H1 (cell line): ENCODE results near the gene IFNA17. TPM values are rescaled to one million over a fixed set of nuclear protein-coding genes. Genes with fewer than 3 reads are reported as not detected.

Experiments
- CTCF ChIA-PET: fragments of 300-600 bp; sonication (Branson Sonifier 250); formaldehyde crosslinking; loops from one replicate; lab custom pipeline; 2021; ENCODE audit not compliant: partially characterized antibody; lab: Charles Lee
- POLR2A ChIA-PET: fragments of 300-600 bp; sonication (Branson Sonifier 250); formaldehyde crosslinking; loops from one replicate; lab custom pipeline; 2021; ENCODE audit warnings: inconsistent platforms; ENCODE audit not compliant: partially characterized antibody; lab: Charles Lee
- DNase-seq, 2 experiments: peaks; one replicate each; pipeline versions ENCODE4 v3.0.0 to v3.0.0-alpha.2; 2010 to 2022; ENCODE audit warnings: low spot score in 2 of 2, low read depth in 1 of 2, mixed read lengths in 1 of 2
- FAIRE-seq: peaks from 2 replicates; lab custom pipeline; 2011; peaks lifted over from hg19 to GRCh38; lab: Jason Lieb, UNC
- H2AFZ ChIP-seq: 2 replicates; pipeline ENCODE4 v1.8.1; 2012; ENCODE audit warnings: low read length, inconsistent platforms
- H2AK5ac ChIP-seq: 2 replicates; pipeline ENCODE4 v1.6.1; 2013; ENCODE audit warnings: low read depth, low read length
- H2BK120ac ChIP-seq: replicated peaks from 2 replicates; pipeline ENCODE3; 2013; ENCODE audit warnings: low read depth, low read length, inconsistent platforms
- H2BK12ac ChIP-seq: 2 replicates; pipeline ENCODE4 v1.6.1; 2013; ENCODE audit warnings: low read depth, low read length
- H2BK15ac ChIP-seq: 2 replicates; pipeline ENCODE4 v1.6.1; 2013; ENCODE audit warnings: low read length
- H2BK20ac ChIP-seq: 2 replicates; pipeline ENCODE4 v1.6.1; 2013; ENCODE audit warnings: low read length
- H2BK5ac ChIP-seq: 2 replicates; pipeline ENCODE4 v1.6.1; 2013; ENCODE audit warnings: low read depth, low read length
- H3K14ac ChIP-seq: 2 replicates; pipeline ENCODE4 v1.6.1; 2013; ENCODE audit warnings: inconsistent platforms; ENCODE audit not compliant: insufficient read length
- H3K18ac ChIP-seq: 2 replicates; pipeline ENCODE4 v1.6.1; 2013; ENCODE audit warnings: low read length; ENCODE audit errors: extremely low read depth
- H3K23ac ChIP-seq: 2 replicates; pipeline ENCODE4 v1.6.1; 2013; ENCODE audit warnings: inconsistent platforms; ENCODE audit not compliant: insufficient read length
- H3K23me2 ChIP-seq: 2 replicates; pipeline ENCODE4 v1.6.1; 2013; ENCODE audit warnings: low read depth, low read length
- H3K27ac ChIP-seq: 2 replicates; pipeline ENCODE4 v1.6.1; 2011; ENCODE audit warnings: low read depth, low read length, inconsistent platforms
- H3K27me3 ChIP-seq, 4 experiments: replicated peaks in 1 of 4; 1 replicate in 1 of 4; 2 replicates in 3 of 4; pipeline versions ENCODE4 v1.6.1 to v1.8.1; 2011 to 2013; ENCODE audit warnings: low read length in 3 of 4, mild to moderate bottlenecking in 3 of 4, inconsistent platforms in 2 of 4, mixed read lengths in 2 of 4, moderate library complexity in 1 of 4; ENCODE audit not compliant: control insufficient read depth in 3 of 4, insufficient read depth in 3 of 4; ENCODE audit errors: extremely low read depth in 1 of 4
- H3K36me3 ChIP-seq, 4 experiments: 2 replicates each; pipeline versions ENCODE4 v1.6.1 to v1.8.1; 2011 to 2013; ENCODE audit warnings: mild to moderate bottlenecking in 4 of 4, low read length in 3 of 4, moderate library complexity in 2 of 4, control low read depth in 1 of 4, inconsistent platforms in 1 of 4; ENCODE audit not compliant: insufficient read depth in 4 of 4, control insufficient read depth in 2 of 4
- H3K4ac ChIP-seq: replicated peaks from 2 replicates; pipeline ENCODE3; 2013; ENCODE audit warnings: low read length, low read depth, mixed read lengths, inconsistent platforms; ENCODE audit not compliant: insufficient read length
- H3K4me1 ChIP-seq, 4 experiments: replicated peaks in 1 of 4; 1 replicate in 1 of 4; 2 replicates in 3 of 4; pipeline versions ENCODE4 v1.6.1 to v1.8.1; 2011 to 2013; ENCODE audit warnings: low read length in 3 of 4, inconsistent platforms in 2 of 4, mixed read lengths in 1 of 4; ENCODE audit not compliant: insufficient read depth in 4 of 4, control insufficient read depth in 3 of 4
- H3K4me2 ChIP-seq, 2 experiments: 2 replicates each; pipeline versions ENCODE4 v1.6.1 to v1.8.1; 2011 to 2013; ENCODE audit warnings: low read depth in 2 of 2, low read length in 2 of 2, control low read depth in 1 of 2, inconsistent platforms in 1 of 2, mild to moderate bottlenecking in 1 of 2; ENCODE audit not compliant: insufficient read depth in 1 of 2
- H3K4me3 ChIP-seq, 4 experiments: fragments of 200-600, 300-600 bp in 1 of 4; sonication (generic), shearing (Covaris generic), sonication (Bioruptor Twin) in 1 of 4; 2 replicates each; pipeline versions ENCODE4 v1.5.1 to v1.8.1; 2011 to 2016; ENCODE audit warnings: low read length in 4 of 4, low read depth in 3 of 4, control low read depth in 2 of 4, inconsistent platforms in 2 of 4, mild to moderate bottlenecking in 2 of 4, mixed read lengths in 1 of 4, moderate library complexity in 1 of 4; ENCODE audit not compliant: insufficient read depth in 2 of 4; ENCODE audit errors: extremely low read depth in 1 of 4
- H3K56ac ChIP-seq: replicated peaks from 2 replicates; pipeline ENCODE3; 2013; ENCODE audit warnings: low read depth, mild to moderate bottlenecking, mixed read lengths, low read length, inconsistent platforms; ENCODE audit not compliant: insufficient read length
- H3K79me1 ChIP-seq: 2 replicates; pipeline ENCODE4 v1.6.1; 2013; ENCODE audit warnings: low read depth, low read length, control low read depth
- H3K79me2 ChIP-seq, 2 experiments: 2 replicates each; pipeline versions ENCODE4 v1.6.1 to v1.8.1; 2012 to 2013; ENCODE audit warnings: low read length in 2 of 2, mild to moderate bottlenecking in 2 of 2, inconsistent platforms in 1 of 2; ENCODE audit not compliant: insufficient read depth in 2 of 2, control insufficient read depth in 1 of 2
- H3K9ac ChIP-seq, 4 experiments: replicated peaks in 1 of 4; 1 replicate in 1 of 4; 2 replicates in 3 of 4; pipeline versions ENCODE4 v1.6.1 to v1.8.1; 2011 to 2013; ENCODE audit warnings: low read depth in 3 of 4, low read length in 3 of 4, control low read depth in 2 of 4, mild to moderate bottlenecking in 2 of 4, moderate library complexity in 2 of 4, inconsistent platforms in 1 of 4; ENCODE audit errors: extremely low read depth in 1 of 4
- H3K9me3 ChIP-seq, 2 experiments: 2 replicates each; pipeline versions ENCODE4 v1.6.1 to v1.8.1; 2012 to 2013; ENCODE audit warnings: mild to moderate bottlenecking in 2 of 2, moderate library complexity in 2 of 2, control low read depth in 1 of 2, inconsistent platforms in 1 of 2, low read depth in 1 of 2, low read length in 1 of 2, mixed read lengths in 1 of 2; ENCODE audit not compliant: insufficient read depth in 2 of 2
- H4K20me1 ChIP-seq, 2 experiments: replicated peaks in 1 of 2; 2 replicates each; pipeline versions ENCODE3 to v1.8.1; 2011 to 2013; ENCODE audit warnings: inconsistent platforms in 2 of 2, low read length in 2 of 2, mild to moderate bottlenecking in 1 of 2; ENCODE audit not compliant: insufficient read depth in 2 of 2, control insufficient read depth in 1 of 2
- H4K5ac ChIP-seq: 2 replicates; pipeline ENCODE4 v1.6.1; 2013; ENCODE audit warnings: low read length, low read depth, mixed read lengths, inconsistent platforms; ENCODE audit not compliant: insufficient read length
- H4K8ac ChIP-seq: 2 replicates; pipeline ENCODE4 v1.8.0; 2013; ENCODE audit warnings: mild to moderate bottlenecking, moderate library complexity, low read length, inconsistent platforms; ENCODE audit not compliant: insufficient read depth; ENCODE audit errors: extremely low read depth
- H4K91ac ChIP-seq: replicated peaks from 2 replicates; pipeline ENCODE3; 2013; ENCODE audit warnings: low read length, mixed read lengths, inconsistent platforms; ENCODE audit not compliant: insufficient read length
- CHD1 ChIP-seq: IDR thresholded peaks from 2 replicates; pipeline ENCODE4 v1.6.1; 2012; ENCODE audit warnings: low read depth, low read length, improper control_type of control experiment
- E2F6 ChIP-seq: IDR thresholded peaks from 2 replicates; pipeline ENCODE4 v1.6.1; 2012; ENCODE audit warnings: inconsistent platforms
- EP300 ChIP-seq, 2 experiments: IDR thresholded peaks; 1 replicate in 1 of 2; 2 replicates in 1 of 2; pipeline ENCODE4 v1.6.1; 2011 to 2012; ENCODE audit warnings: low read depth in 2 of 2, low read length in 2 of 2, mild to moderate bottlenecking in 2 of 2, borderline replicate concordance in 1 of 2, inconsistent platforms in 1 of 2, moderate library complexity in 1 of 2
- GABPA ChIP-seq: IDR thresholded peaks from 2 replicates; pipeline ENCODE4 v1.6.1; 2011; ENCODE audit warnings: mild to moderate bottlenecking, low read length, moderate library complexity, borderline replicate concordance; ENCODE audit not compliant: insufficient read depth
- GTF2F1 ChIP-seq: IDR thresholded peaks from 2 replicates; pipeline ENCODE4 v1.6.1; 2012; ENCODE audit warnings: low read depth, low read length, improper control_type of control experiment, borderline replicate concordance
- HDAC2 ChIP-seq, 2 experiments: fragments of 300-600 bp in 1 of 2; sonication (generic) in 1 of 2; IDR thresholded peaks; 2 replicates each; pipeline ENCODE4 v1.6.1; 2011 to 2012; ENCODE audit warnings: low read depth in 2 of 2, low read length in 2 of 2, mild to moderate bottlenecking in 2 of 2, moderate library complexity in 2 of 2, borderline replicate concordance in 1 of 2, inconsistent platforms in 1 of 2
- PHF8 ChIP-seq: fragments of 200-600 bp; sonication (generic); conservative IDR thresholded peaks from 2 replicates; pipeline ENCODE4 v1.7.1; 2012; ENCODE audit warnings: low read depth, mild to moderate bottlenecking, inconsistent platforms, low read length, moderate library complexity
- RFX5 ChIP-seq: IDR thresholded peaks from 2 replicates; pipeline ENCODE4 v1.6.1; 2011; ENCODE audit warnings: low read depth, low read length, improper control_type of control experiment, borderline replicate concordance
- SAP30 ChIP-seq: fragments of 300-600 bp; sonication (generic); IDR thresholded peaks from 2 replicates; pipeline ENCODE4 v1.7.1; 2012; ENCODE audit warnings: low read length, moderate library complexity, mild to moderate bottlenecking, inconsistent platforms; ENCODE audit not compliant: insufficient read depth, insufficient replicate concordance
- SP1 ChIP-seq: IDR thresholded peaks from 2 replicates; pipeline ENCODE4 v1.6.1; 2011; ENCODE audit warnings: low read depth, low read length
- SUZ12 ChIP-seq: fragments of 200-600 bp; sonication (generic); IDR thresholded peaks from 2 replicates; pipeline ENCODE4 v1.6.1; 2012; ENCODE audit warnings: mild to moderate bottlenecking, inconsistent platforms, low read length, moderate library complexity, mixed read lengths
- WGBS, 2 experiments: shearing (Covaris generic) in 1 of 2; methylation state at CpG; one replicate each; pipeline versions ENCODE4 v1.1.6 to v1.1.7; 2013 to 2015; ENCODE audit warnings: low lambda C conversion rate in 2 of 2, mixed read lengths in 2 of 2, inconsistent platforms in 1 of 2, low coverage in 1 of 2, missing lambda C conversion rate in 1 of 2; ENCODE audit not compliant: insufficient replicate concordance in 2 of 2, insufficient coverage in 1 of 2, insufficient read length in 1 of 2; ENCODE audit errors: extremely low coverage in 1 of 2, missing lambda C conversion rate in 1 of 2; 5-methylcytosine and 5-hydroxymethylcytosine counted together
- polyA plus RNA-seq, 7 experiments: library from polyadenylated mRNA; depleted of rRNA in 3 of 7; stranded (reverse) in 5 of 7; unstranded in 2 of 7; fragments of >200 nt in 5 of 7; fragments of 200-250 nt in 2 of 7; gene quantifications; 1 replicate in 5 of 7; 2 replicates in 1 of 7; 4 replicates in 1 of 7; pipeline versions ENCODE4 v1.2.1 to v1.2.3, GENCODE V29; 2011 to 2013; ENCODE audit warnings: missing spikeins in 2 of 7, mixed read lengths in 2 of 7
- total RNA-seq: library from RNA; stranded (reverse); fragmentation: NEBNext Ultra II Directional; extraction: Animal tissue kit (Norgen Biotek cat#: 25700); gene quantifications from 2 replicates; pipeline ENCODE4 v1.2.1, GENCODE V29; 2021

The IFNA17 gene
- total and polyA plus RNA-seq, 2 of the 8 experiments (the other 6 are each of a cell fraction or from before 2014, with no cell fraction given): not detected

GRCh38 chr9:21255538-21256212 lies 27.7 kb upstream of the IFNA17 start:
- FAIRE-seq: no peak
- Histone ChIP-seq H3K14ac (no peak overlapping the region), H2AK5ac (no peak overlapping the region), H3K79me1 (no peaks in the 10 kb centered on the region), H4K20me1 (no peaks in the 10 kb centered on the region), H2BK5ac (no peak overlapping the region), H3K79me2 (no peaks in the 10 kb centered on the region), H2BK120ac (no peak overlapping the region), H3K36me3 (no peaks in the 10 kb centered on the region), H3K23ac (no peak overlapping the region), H4K91ac (no peak overlapping the region), H3K4ac (no peak overlapping the region), H3K23me2 (no peaks in the 10 kb centered on the region), H3K56ac (no peak overlapping the region), H4K5ac (no peak overlapping the region), H3K27me3 (no peaks in the 10 kb centered on the region; a peak in 1 of 7 replicates), H2BK12ac (no peak overlapping the region), H4K8ac (no peak overlapping the region), H2BK20ac (no peak overlapping the region), H2AFZ (no peak overlapping the region), H3K9ac (no peak overlapping the region), H3K4me1 (peaks cover 0 to 7% (median 3%) of the 10 kb centered on the region in 4 experiments; a peak in 3 of 7 replicates), H3K4me3 (no peak overlapping the region), H3K18ac (no peak overlapping the region), H3K4me2 (no peak overlapping the region), H3K27ac (no peak overlapping the region), H2BK15ac (no peak overlapping the region), H3K9me3 (peaks cover 3 to 9% of the 10 kb centered on the region in 2 experiments; a peak in 1 of 4 replicates)
- no peak for DNase-seq
- CTCF ChIA-PET: interaction anchor here (0.6 to 1.7 kb wide), 5 partner anchors 20 to 535 kb away, joined by 3 to 4 read pairs (median 3); no protein-coding TSS in a partner anchor
- WGBS, 2 experiments: 84% methylated on average over 5 of the region's 5 CpGs; no CpG with 5 or more reads in 1 of the 2 experiments
- POLR2A ChIA-PET: no interaction called here
- no peak for TF ChIP-seq HDAC2 (IDR thresholded peaks at IDR 0.05; ENCODE audit: borderline replicate concordance in 1 of 2, low read depth in 2 of 2, low read length in 2 of 2)
- no peak for TF ChIP-seq RFX5
- no peak for TF ChIP-seq EP300 (IDR thresholded peaks at IDR 0.05; ENCODE audit: borderline replicate concordance in 1 of 2, low read depth in 2 of 2, low read length in 2 of 2)
- TF ChIP-seq PHF8: no peak
- no peak for TF ChIP-seq GTF2F1
- TF ChIP-seq SP1: no peak
- no peak for TF ChIP-seq E2F6
- no peak for TF ChIP-seq SUZ12
- TF ChIP-seq SAP30: no peak
- no peak for TF ChIP-seq GABPA
- TF ChIP-seq CHD1: no peak
